ENCODE data around the gene C5. TPM values are rescaled to one million over a fixed set of nuclear protein-coding genes. Genes with fewer than 3 reads are reported as not detected.
"Not testable (repeated sequence)": the region's sequence is repeated elsewhere in the genome, so short reads cannot be mapped to it uniquely, and the experiment has no call there.

The C5 gene
- total RNA-seq, 4 donors from 2014 or later = 3.6 to 6.6 (median 4.6) TPM

DNA sequence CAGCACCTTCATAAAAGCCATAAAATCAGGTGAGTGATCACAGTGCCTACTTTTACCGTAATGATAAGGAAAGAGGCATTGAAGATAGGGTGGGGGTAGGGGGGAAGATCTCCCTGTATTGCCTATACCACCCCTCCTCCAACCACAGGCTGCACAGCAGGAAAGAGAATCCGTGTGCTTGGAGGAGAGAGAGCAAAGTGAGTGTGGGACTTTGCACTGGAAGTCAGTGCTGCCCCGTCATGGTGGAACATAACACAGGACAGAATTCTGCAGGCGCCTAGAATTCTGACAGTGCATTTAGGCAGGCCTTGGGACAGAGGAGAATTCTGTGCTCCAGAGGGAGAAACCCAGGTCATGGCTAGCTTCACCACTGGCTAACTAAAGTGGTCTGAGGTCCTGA is 3.5 kb upstream of the C5 start:
- intact Hi-C loops (cut with DNase I) = no loop called here
- TF ChIP-seq EP300 (IDR thresholded peaks at IDR 0.05) = no peak
- TF ChIP-seq POLR2A (IDR thresholded peaks at IDR 0.05; ENCODE audit: low read depth) = no peak
- TF ChIP-seq, protein P1, sequence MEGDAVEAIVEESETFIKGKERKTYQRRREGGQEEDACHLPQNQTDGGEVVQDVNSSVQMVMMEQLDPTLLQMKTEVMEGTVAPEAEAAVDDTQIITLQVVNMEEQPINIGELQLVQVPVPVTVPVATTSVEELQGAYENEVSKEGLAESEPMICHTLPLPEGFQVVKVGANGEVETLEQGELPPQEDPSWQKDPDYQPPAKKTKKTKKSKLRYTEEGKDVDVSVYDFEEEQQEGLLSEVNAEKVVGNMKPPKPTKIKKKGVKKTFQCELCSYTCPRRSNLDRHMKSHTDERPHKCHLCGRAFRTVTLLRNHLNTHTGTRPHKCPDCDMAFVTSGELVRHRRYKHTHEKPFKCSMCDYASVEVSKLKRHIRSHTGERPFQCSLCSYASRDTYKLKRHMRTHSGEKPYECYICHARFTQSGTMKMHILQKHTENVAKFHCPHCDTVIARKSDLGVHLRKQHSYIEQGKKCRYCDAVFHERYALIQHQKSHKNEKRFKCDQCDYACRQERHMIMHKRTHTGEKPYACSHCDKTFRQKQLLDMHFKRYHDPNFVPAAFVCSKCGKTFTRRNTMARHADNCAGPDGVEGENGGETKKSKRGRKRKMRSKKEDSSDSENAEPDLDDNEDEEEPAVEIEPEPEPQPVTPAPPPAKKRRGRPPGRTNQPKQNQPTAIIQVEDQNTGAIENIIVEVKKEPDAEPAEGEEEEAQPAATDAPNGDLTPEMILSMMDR (IDR thresholded peaks at IDR 0.05) = no peak
- no peak for TF ChIP-seq POLR2AphosphoS5 (IDR thresholded peaks at IDR 0.05)
- WGBS = 63% methylated on average over 4 of the region's 4 CpGs

DNA sequence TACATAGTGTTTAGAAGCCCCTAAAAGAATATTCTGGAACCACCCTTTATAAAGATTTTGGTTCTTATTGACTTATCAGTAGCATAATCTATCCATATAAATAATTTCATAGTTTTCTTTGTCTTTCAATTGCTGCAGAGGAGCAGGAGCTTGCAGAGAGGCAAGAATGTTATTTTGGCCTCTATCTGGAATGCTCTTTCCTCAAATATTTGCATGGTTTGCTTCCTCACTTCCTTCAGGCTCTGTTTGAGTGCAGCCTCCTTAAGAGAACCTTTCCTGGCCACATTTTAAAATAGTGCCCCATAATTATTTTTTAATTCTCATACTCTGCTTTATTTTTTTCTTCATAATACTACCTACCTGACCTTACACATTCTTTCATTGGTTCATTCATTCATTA is 1.5 kb downstream of the C5 start:
- DNase-seq (ENCODE audit: extremely low spot score) = no peak
- no peak for TF ChIP-seq EP300 (IDR thresholded peaks at IDR 0.05)
- intact Hi-C loops (cut with DNase I) = loop anchor here (5.0 kb wide), 1 partner anchor 51 kb away; no protein-coding TSS in a partner anchor
- Histone ChIP-seq H3K4me3 (no peak overlapping the region), H3K27ac (replicated peaks in 1 of 4) (no peak overlapping the region), H3K36me3 (peaks cover 0 to under 1% (median 0%) of the 10 kb centered on the region in 4 donors), H3K9me3 (no peaks in the 10 kb centered on the region), H3K4me1 (no peaks in the 10 kb centered on the region), H3K27me3 (no peaks in the 10 kb centered on the region)

More for the DNA sequence above, 3.5 kb upstream of the C5 start:
- Histone ChIP-seq H3K36me3 (peaks cover 0 to 9% (median 0%) of the 10 kb centered on the region in 4 donors), H3K27ac (replicated peaks in 1 of 4) (no peak overlapping the region), H3K4me1 (no peaks in the 10 kb centered on the region), H3K4me3 (no peak overlapping the region), H3K27me3 (no peaks in the 10 kb centered on the region), H3K9me3 (peaks cover 0 to 9% (median 0%) of the 10 kb centered on the region in 4 donors)
- DNase-seq (ENCODE audit: extremely low spot score) = no peak

DNA sequence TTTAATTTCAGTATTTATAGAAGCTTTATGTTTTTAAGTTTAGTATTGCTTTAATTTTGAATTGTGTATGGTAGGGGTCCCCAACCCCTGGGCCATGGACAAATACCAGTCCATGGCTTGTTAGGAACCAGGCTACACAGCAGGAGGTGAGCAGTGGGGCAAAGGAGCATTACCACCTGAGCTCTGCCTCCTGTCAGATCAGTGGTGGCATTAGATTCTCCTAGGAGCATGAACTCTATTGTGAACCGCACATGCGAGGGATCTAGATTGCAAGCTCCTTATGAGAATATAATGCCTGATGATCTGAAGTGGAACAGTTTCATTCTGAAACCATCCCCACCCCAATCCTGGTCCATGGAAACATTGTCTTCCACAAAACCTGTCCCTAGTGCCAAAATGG is 1.9 kb downstream of the C5 start:
- 100% methylated on average over 2 of the region's 2 CpGs for WGBS
- no peaks in the 10 kb centered on the region for H3K9me3 ChIP-seq
- DNase-seq (ENCODE audit: extremely low spot score) = no peak
- no peak overlapping the region for H3K27ac ChIP-seq (replicated peaks in 1 of 4)
- intact Hi-C loops (cut with DNase I) = loop anchor here (5.0 kb wide), 1 partner anchor 51 kb away; no protein-coding TSS in a partner anchor
- H3K36me3 ChIP-seq = no peaks in the 10 kb centered on the region
- TF ChIP-seq EP300 (IDR thresholded peaks at IDR 0.05) (no peak), POLR2AphosphoS5 (IDR thresholded peaks at IDR 0.05) (no peak), POLR2A (IDR thresholded peaks at IDR 0.05; ENCODE audit: low read depth) (no peak)
- TF ChIP-seq, protein P1 (IDR thresholded peaks at IDR 0.05) = no peak
- H3K27me3 ChIP-seq = no peaks in the 10 kb centered on the region
- H3K4me1 ChIP-seq = no peaks in the 10 kb centered on the region
- no peak overlapping the region for H3K4me3 ChIP-seq

DNA sequence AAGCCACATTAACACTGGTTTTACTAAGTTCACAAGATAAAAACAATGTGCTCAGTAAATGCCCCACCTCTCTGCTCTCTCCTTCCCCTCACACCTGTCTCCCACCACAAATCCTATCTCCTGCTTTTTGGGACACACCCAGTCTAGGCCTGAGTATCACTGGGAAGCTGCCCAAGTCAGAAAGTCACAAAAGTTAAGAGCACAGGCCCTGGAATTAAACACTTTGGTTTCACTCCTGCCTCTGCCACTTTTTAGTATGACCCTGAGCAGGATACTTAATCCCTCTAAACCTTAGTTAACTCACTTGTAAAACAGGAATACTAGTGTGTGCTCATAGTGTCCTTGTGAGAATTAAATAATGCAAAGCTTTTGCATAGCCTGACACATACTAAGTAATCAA is 11.3 kb downstream of the C5 start:
- no peak for DNase-seq (ENCODE audit: extremely low spot score)
- H3K4me3 ChIP-seq = no peak overlapping the region
- intact Hi-C loops (cut with DNase I) = no loop called here
- H3K27me3 ChIP-seq = no peaks in the 10 kb centered on the region
- H3K36me3 ChIP-seq = peaks cover 0 to 8% (median 4%) of the 10 kb centered on the region in 4 donors
- H3K9me3 ChIP-seq = no peaks in the 10 kb centered on the region
- H3K27ac ChIP-seq (replicated peaks in 1 of 4) = peak overlapping the region in 2 of 4 donors; percentile 3 to 8
- H3K4me1 ChIP-seq = no peaks in the 10 kb centered on the region
- no peak for TF ChIP-seq EP300 (IDR thresholded peaks at IDR 0.05)
- TF ChIP-seq POLR2AphosphoS5 (IDR thresholded peaks at IDR 0.05) = no peak
- TF ChIP-seq, protein P1 (IDR thresholded peaks at IDR 0.05) = no peak
- TF ChIP-seq POLR2A (IDR thresholded peaks at IDR 0.05; ENCODE audit: low read depth) = no peak

DNA sequence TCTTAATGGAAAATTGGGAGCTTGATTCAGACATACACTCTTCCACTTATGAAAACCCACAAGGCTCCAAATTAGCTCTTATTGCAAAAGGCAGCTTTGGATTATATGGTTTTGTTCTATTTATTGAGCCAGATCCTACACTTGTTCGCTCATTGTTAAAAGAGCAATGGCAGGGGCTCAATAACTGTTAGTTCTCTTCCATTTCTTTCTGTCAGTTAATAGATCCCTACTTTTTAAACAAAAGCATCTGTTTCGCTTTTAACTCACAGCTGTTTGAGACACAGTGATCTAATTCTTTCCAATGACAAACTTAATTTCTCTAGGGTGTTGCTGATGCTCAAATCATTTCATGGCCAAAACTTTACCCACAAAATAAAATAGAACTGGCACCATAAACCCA is 11.7 kb downstream of the C5 start:
- H3K4me3 ChIP-seq = no peak overlapping the region
- no peaks in the 10 kb centered on the region for H3K4me1 ChIP-seq
- intact Hi-C loops (cut with DNase I) = no loop called here
- no peak for TF ChIP-seq POLR2A (IDR thresholded peaks at IDR 0.05; ENCODE audit: low read depth)
- TF ChIP-seq, protein P1 (IDR thresholded peaks at IDR 0.05) = no peak
- TF ChIP-seq EP300 (IDR thresholded peaks at IDR 0.05) = no peak
- TF ChIP-seq POLR2AphosphoS5 (IDR thresholded peaks at IDR 0.05) = no peak
- 66% methylated on average over 2 of the region's 2 CpGs for WGBS
- H3K27me3 ChIP-seq = no peaks in the 10 kb centered on the region
- peaks cover 0 to 8% (median 4%) of the 10 kb centered on the region in 4 donors for H3K36me3 ChIP-seq
- no peaks in the 10 kb centered on the region for H3K9me3 ChIP-seq
- peak overlapping the region in 2 of 4 donors; percentile 3 to 8 for H3K27ac ChIP-seq (replicated peaks in 1 of 4)
- no peak for DNase-seq (ENCODE audit: extremely low spot score)

DNA sequence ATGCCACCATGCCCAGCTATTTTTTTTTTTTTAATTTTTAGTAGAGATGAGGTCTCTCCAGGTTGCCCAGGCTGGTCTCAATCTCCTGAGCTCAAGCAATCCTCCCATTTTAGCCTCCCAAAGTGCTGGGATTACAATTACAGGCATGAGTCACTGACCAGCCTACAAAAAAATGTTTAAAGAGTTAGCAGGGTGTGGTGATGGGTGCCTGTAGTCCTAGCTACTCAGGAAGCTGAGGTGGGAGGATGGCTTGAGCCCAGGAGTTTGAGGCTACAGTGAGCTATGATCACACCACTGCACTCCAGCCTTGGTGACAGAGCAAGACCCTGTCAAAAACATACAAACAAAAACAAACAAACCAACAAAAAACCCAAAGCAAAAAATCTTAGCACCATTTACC is 14.4 kb downstream of the C5 start:
- H3K36me3 ChIP-seq = peaks cover 0 to 14% (median 7%) of the 10 kb centered on the region in 4 donors
- intact Hi-C loops (cut with DNase I); DNase-seq (ENCODE audit: extremely low spot score); H3K9me3 ChIP-seq; H3K4me3 ChIP-seq; H3K4me1 ChIP-seq; H3K27ac ChIP-seq (replicated peaks in 1 of 4); H3K27me3 ChIP-seq: not testable (repeated sequence)
